Endothelial cell of umbilical vein (primary cell): ENCODE results near the gene TXNRD1. TPM values are rescaled to one million over a fixed set of nuclear protein-coding genes. Genes with fewer than 3 reads are reported as not detected.

ENCODE experiments used
- BruUV-seq: library from RNA; stranded (reverse); fragments of 400-500 nt; replicated peaks from 2 replicates; lab custom pipeline; 2021; lab: Mats Ljungman, UMichigan
- CTCF ChIA-PET: fragments of 300-600, 350-600 bp; sonication (Branson Sonifier 250); formaldehyde crosslinking; loops from one replicate; lab custom pipeline; 2021; ENCODE audit warnings: antibody characterized with exemption, inconsistent platforms; lab: Charles Lee
- POLR2A ChIA-PET: fragments of 300-600, 350-600 bp; sonication (Branson Sonifier 250); formaldehyde crosslinking; loops from one replicate; lab custom pipeline; 2021; ENCODE audit warnings: antibody characterized with exemption, inconsistent platforms; lab: Charles Lee
- DNase-seq: peaks from one replicate; pipeline ENCODE4 v3.0.0-alpha.2; 2011; ENCODE audit warnings: low read depth, low spot score
- FAIRE-seq: peaks from 2 replicates; lab custom pipeline; 2011; peaks lifted over from hg19 to GRCh38; lab: Jason Lieb, UNC
- H2AFZ ChIP-seq: 2 replicates; pipeline ENCODE4 v1.6.0; 2012; ENCODE audit warnings: low read depth, low read length, control low read depth, inconsistent platforms
- H3K27ac ChIP-seq: 2 replicates; pipeline ENCODE4 v1.5.1; 2011; ENCODE audit warnings: low read depth, mild to moderate bottlenecking, control low read depth, low read length, moderate library complexity; ENCODE audit not compliant: insufficient read depth
- H3K27me3 ChIP-seq, 2 experiments: 2 replicates each; pipeline versions ENCODE4 v1.6.0 to v1.6.1; 2011; ENCODE audit warnings: low read length in 2 of 2, mixed read lengths in 1 of 2; ENCODE audit not compliant: control insufficient read depth in 2 of 2, insufficient read depth in 2 of 2
- H3K36me3 ChIP-seq, 2 experiments: 2 replicates in 1 of 2; 3 replicates in 1 of 2; pipeline ENCODE4 v1.5.1; 2011; ENCODE audit warnings: low read length in 2 of 2, mild to moderate bottlenecking in 1 of 2, moderate library complexity in 1 of 2; ENCODE audit not compliant: control insufficient read depth in 2 of 2, insufficient read depth in 2 of 2; ENCODE audit errors: extremely low read depth in 1 of 2
- H3K4me1 ChIP-seq: 3 replicates; pipeline ENCODE4 v1.5.1; 2011; ENCODE audit warnings: mild to moderate bottlenecking, low read length; ENCODE audit not compliant: control insufficient read depth, insufficient read depth; ENCODE audit errors: extremely low read depth
- H3K4me2 ChIP-seq: 2 replicates; pipeline ENCODE4 v1.6.1; 2011; ENCODE audit warnings: low read length, control low read depth, mixed read lengths; ENCODE audit not compliant: insufficient read depth
- H3K4me3 ChIP-seq, 3 experiments: fragments of 200-600 bp in 1 of 3; sonication (generic), shearing (Covaris generic) in 1 of 3; replicated peaks in 1 of 3; 2 replicates each; pipeline ENCODE4 v1.5.1; 2011 to 2016; ENCODE audit warnings: control low read depth in 3 of 3, low read length in 3 of 3, mild to moderate bottlenecking in 2 of 3, inconsistent platforms in 1 of 3, low read depth in 1 of 3, moderate library complexity in 1 of 3; ENCODE audit not compliant: insufficient read depth in 1 of 3
- H3K79me2 ChIP-seq: 2 replicates; pipeline ENCODE4 v1.6.0; 2012; ENCODE audit warnings: low read length, inconsistent platforms; ENCODE audit not compliant: control insufficient read depth, insufficient read depth
- H3K9ac ChIP-seq: replicated peaks from 2 replicates; pipeline ENCODE3; 2011; ENCODE audit warnings: low read length, control low read depth; ENCODE audit not compliant: insufficient read depth; ENCODE audit errors: extremely low read depth
- H3K9me1 ChIP-seq: replicated peaks from 3 replicates; pipeline ENCODE4 v1.6.0; 2011; ENCODE audit warnings: mild to moderate bottlenecking, low read length; ENCODE audit not compliant: control insufficient read depth, insufficient read depth; ENCODE audit errors: extremely low read depth
- H3K9me3 ChIP-seq: replicated peaks from 2 replicates; pipeline ENCODE4 v1.5.1; 2012; ENCODE audit warnings: low read length, inconsistent platforms; ENCODE audit not compliant: control insufficient read depth, insufficient read depth
- H4K20me1 ChIP-seq: replicated peaks from 2 replicates; pipeline ENCODE3; 2011; ENCODE audit warnings: mild to moderate bottlenecking, low read length; ENCODE audit not compliant: control insufficient read depth, insufficient read depth; ENCODE audit errors: extremely low read depth
- EZH2 ChIP-seq: IDR thresholded peaks from 2 replicates; pipeline ENCODE4 v1.6.1; 2012; ENCODE audit warnings: borderline replicate concordance, low read depth, mild to moderate bottlenecking, moderate library complexity, low read length, inconsistent platforms; ENCODE audit not compliant: severe bottlenecking
- FOS ChIP-seq: IDR thresholded peaks from 2 replicates; pipeline ENCODE4 v1.6.1; 2011; ENCODE audit warnings: mild to moderate bottlenecking, low read length, moderate library complexity, borderline replicate concordance; ENCODE audit not compliant: insufficient read depth
- GATA2 ChIP-seq: IDR thresholded peaks from 2 replicates; pipeline ENCODE4 v1.7.0; 2011; ENCODE audit warnings: low read depth, mild to moderate bottlenecking, moderate library complexity, mixed read lengths, low read length; ENCODE audit not compliant: insufficient read length, insufficient read depth
- JUN ChIP-seq: IDR thresholded peaks from 2 replicates; pipeline ENCODE4 v1.6.1; 2011; ENCODE audit warnings: borderline replicate concordance, low read depth; ENCODE audit not compliant: insufficient read length, insufficient read depth
- MYC ChIP-seq: IDR thresholded peaks from one replicate; pipeline ENCODE4 v1.6.1; 2011; ENCODE audit warnings: mild to moderate bottlenecking, low read depth, low read length
- POLR2A ChIP-seq: IDR thresholded peaks from 2 replicates; pipeline ENCODE4 v1.6.1; 2012; ENCODE audit warnings: low read depth, mild to moderate bottlenecking, control low read depth, low read length
- POLR2AphosphoS5 ChIP-seq: IDR thresholded peaks from 2 replicates; pipeline ENCODE4 v1.6.1; 2012; ENCODE audit warnings: low read depth, mild to moderate bottlenecking, control low read depth, low read length, moderate library complexity; ENCODE audit not compliant: insufficient read depth
- dilution Hi-C: fragments of 300-500 bp; cut with MboI; formaldehyde crosslinking; loops from one replicate; pipeline ENCODE4 v1.15.0; 2019; ENCODE audit warnings: low sequenced_read_pairs; ENCODE audit not compliant: extremely low pct_ligation_motif_present
- intact Hi-C: fragments of 100-400 bp; cut with micrococcal nuclease; formaldehyde crosslinking; loops from one replicate; pipeline ENCODE4 v1.10.0; 2022
- polyA plus RNA-seq, 4 experiments: library from polyadenylated mRNA; depleted of rRNA in 3 of 4; stranded (reverse) in 3 of 4; unstranded in 1 of 4; fragments of >200 nt; gene quantifications; 2 replicates each; pipeline versions ENCODE4 v1.2.1 to v1.2.3, GENCODE V29; 2011 to 2012; ENCODE audit warnings: missing spikeins in 1 of 4
- total RNA-seq: library from RNA; stranded (reverse); gene quantifications from 2 replicates; pipeline ENCODE4 v1.2.3, GENCODE V29; 2021
- TF ChIP-seq, protein P1 (sequence below), 2 donors: IDR thresholded peaks; 1 replicate in 1 of 2; 2 replicates in 1 of 2; pipeline ENCODE4 v1.5.1; 2011; ENCODE audit warnings: low read length in 2 of 2, mild to moderate bottlenecking in 2 of 2, moderate library complexity in 2 of 2, control low read depth in 1 of 2, inconsistent platforms in 1 of 2, low read depth in 1 of 2; ENCODE audit not compliant: insufficient read depth in 1 of 2; ENCODE audit errors: extremely low read depth in 1 of 2
- TF ChIP-seq, protein P2 (sequence below): IDR thresholded peaks from 2 replicates; pipeline ENCODE4 v1.6.1; 2011; ENCODE audit not compliant: insufficient read depth, insufficient read length

TXNRD1 gene
- total and polyA plus RNA-seq, 2 donors (not counting 3 experiments of a cell fraction or from before 2014, with no cell fraction given): 309 to 566 TPM

DNA sequence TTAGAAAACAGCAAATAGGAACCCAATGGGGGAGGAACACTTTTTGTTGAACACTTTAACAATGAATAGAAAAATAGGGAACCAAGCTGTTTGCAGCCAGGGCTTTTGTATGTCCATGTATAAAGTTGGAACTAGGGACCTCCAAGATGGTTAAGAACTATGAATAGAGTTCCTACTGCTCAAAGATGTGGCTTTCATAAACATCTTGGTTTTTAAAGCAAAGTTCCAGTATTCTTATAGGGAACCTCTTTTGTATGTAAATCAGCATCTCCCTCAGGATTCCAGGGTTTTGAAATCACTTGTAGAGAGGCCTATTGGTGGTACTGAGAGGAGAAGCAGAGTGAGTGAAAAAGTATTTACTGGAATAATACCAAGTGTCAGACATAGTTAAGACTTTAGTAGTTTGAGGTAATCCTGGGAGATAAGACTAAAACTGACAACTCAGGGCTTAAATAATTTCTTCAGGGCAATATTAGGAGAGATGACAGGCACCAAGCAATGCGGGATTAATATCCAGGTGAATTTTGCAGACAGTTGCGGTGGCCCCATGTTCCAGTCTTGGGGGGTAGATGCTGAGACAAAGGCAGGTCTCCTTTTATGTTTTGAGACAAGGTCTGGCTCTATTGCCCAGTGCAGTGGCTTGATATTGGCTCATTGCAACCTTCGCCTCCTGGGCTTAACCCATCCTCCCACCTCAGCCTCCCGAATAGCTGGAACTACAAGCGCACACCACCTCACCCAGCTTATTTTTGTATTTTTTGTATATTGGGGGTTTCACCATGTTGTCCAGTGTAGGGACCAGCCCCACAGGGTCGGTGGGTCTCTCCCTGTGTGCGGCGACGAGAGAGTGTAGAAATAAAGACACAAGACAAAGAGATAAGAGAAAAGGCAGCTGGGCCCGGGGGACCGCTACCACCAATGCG, 77.6 kb downstream of the TXNRD1 start:
- CTCF ChIA-PET: interaction anchor here (0.6 to 1.8 kb wide), 4 partner anchors 11 to 78 kb away, joined by 3 to 14 read pairs (median 4); partner anchors contain the start of gene TXNRD1
- Histone ChIP-seq H3K36me3 (peaks cover 12 to 33% of the 10 kb centered on the region in 2 experiments), H3K9me3 (no peaks in the 10 kb centered on the region), H3K27ac (no peak overlapping the region), H3K4me1 (peaks cover 54% of the 10 kb centered on the region), H2AFZ (no peak overlapping the region), H3K9ac (no peak overlapping the region), H3K79me2 (peaks cover 94% of the 10 kb centered on the region), H3K27me3 (no peaks in the 10 kb centered on the region), H4K20me1 (peaks cover 26% of the 10 kb centered on the region), H3K9me1 (no peaks in the 10 kb centered on the region), H3K4me3 (no peak overlapping the region), H3K4me2 (peak overlapping the region; percentile 36)
- FAIRE-seq (no peak), DNase-seq (no peak)
- dilution Hi-C loops: no loop called here
- no TSS peak for BruUV-seq
- TF ChIP-seq MYC (no peak), POLR2A (no peak), POLR2AphosphoS5 (no peak), FOS (no peak), EZH2 (no peak), GATA2 (no peak), JUN (no peak)
- TF ChIP-seq, protein P1, sequence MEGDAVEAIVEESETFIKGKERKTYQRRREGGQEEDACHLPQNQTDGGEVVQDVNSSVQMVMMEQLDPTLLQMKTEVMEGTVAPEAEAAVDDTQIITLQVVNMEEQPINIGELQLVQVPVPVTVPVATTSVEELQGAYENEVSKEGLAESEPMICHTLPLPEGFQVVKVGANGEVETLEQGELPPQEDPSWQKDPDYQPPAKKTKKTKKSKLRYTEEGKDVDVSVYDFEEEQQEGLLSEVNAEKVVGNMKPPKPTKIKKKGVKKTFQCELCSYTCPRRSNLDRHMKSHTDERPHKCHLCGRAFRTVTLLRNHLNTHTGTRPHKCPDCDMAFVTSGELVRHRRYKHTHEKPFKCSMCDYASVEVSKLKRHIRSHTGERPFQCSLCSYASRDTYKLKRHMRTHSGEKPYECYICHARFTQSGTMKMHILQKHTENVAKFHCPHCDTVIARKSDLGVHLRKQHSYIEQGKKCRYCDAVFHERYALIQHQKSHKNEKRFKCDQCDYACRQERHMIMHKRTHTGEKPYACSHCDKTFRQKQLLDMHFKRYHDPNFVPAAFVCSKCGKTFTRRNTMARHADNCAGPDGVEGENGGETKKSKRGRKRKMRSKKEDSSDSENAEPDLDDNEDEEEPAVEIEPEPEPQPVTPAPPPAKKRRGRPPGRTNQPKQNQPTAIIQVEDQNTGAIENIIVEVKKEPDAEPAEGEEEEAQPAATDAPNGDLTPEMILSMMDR (IDR thresholded peaks at IDR 0.05; ENCODE audit: extremely low read depth in 1 of 2, insufficient read depth in 1 of 2, low read depth in 1 of 2, low read length in 2 of 2): no peak
- TF ChIP-seq, protein P2, sequence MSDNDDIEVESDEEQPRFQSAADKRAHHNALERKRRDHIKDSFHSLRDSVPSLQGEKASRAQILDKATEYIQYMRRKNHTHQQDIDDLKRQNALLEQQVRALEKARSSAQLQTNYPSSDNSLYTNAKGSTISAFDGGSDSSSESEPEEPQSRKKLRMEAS: no peak
- intact Hi-C loops: no loop called here
- POLR2A ChIA-PET: interaction anchor here (1.3 to 15.5 kb wide), 3 partner anchors 11 to 115 kb away, joined by 3 to 222 read pairs (median 7); partner anchors contain the start of gene TXNRD1
